Neural progenitor cell (in vitro differentiated cells): ENCODE results near the gene RAB31. TPM values are rescaled to one million over a fixed set of nuclear protein-coding genes. Genes with fewer than 3 reads are reported as not detected.

ENCODE experiments used
- DNase-seq: peaks from one replicate; pipeline ENCODE4 v3.0.0-alpha.2; 2016; ENCODE audit warnings: low spot score
- H2AFZ ChIP-seq: fragments of 200-600 bp; sonication (generic); replicated peaks from 2 replicates; pipeline ENCODE4 v1.6.1; 2016; ENCODE audit warnings: antibody characterized with exemption
- H3F3A ChIP-seq: fragments of 200-600 bp; sonication (generic); 2 replicates; pipeline ENCODE4 v1.6.1; 2016; ENCODE audit warnings: antibody characterized with exemption, low read depth
- H3K27ac ChIP-seq: fragments of 200-600 bp; sonication (generic); 2 replicates; pipeline ENCODE4 v1.5.1; 2016; ENCODE audit warnings: mild to moderate bottlenecking
- H3K27me3 ChIP-seq: fragments of 200-600 bp; sonication (generic); 2 replicates; pipeline ENCODE4 v1.6.1; 2016; ENCODE audit warnings: mild to moderate bottlenecking, moderate library complexity
- H3K36me3 ChIP-seq: fragments of 200-600 bp; sonication (generic); 2 replicates; pipeline ENCODE4 v1.5.1; 2016
- H3K4me1 ChIP-seq: fragments of 200-600 bp; sonication (generic); 2 replicates; pipeline ENCODE4 v1.6.1; 2016; ENCODE audit warnings: mixed run types
- H3K4me2 ChIP-seq: fragments of 200-600 bp; sonication (generic); 2 replicates; pipeline ENCODE4 v1.6.1; 2016
- H3K4me3 ChIP-seq: fragments of 200-600 bp; sonication (generic); 2 replicates; pipeline ENCODE4 v1.5.1; 2016
- H3K79me2 ChIP-seq: fragments of 200-600 bp; sonication (generic); 2 replicates; pipeline ENCODE4 v1.6.1; 2016; ENCODE audit warnings: low read depth
- H3K9ac ChIP-seq: fragments of 200-600 bp; sonication (generic); 2 replicates; pipeline ENCODE4 v1.6.1; 2016
- H3K9me3 ChIP-seq: fragments of 200-600 bp; sonication (generic); 2 replicates; pipeline ENCODE4 v1.5.1; 2016; ENCODE audit warnings: low read depth
- H4K20me1 ChIP-seq: fragments of 200-600 bp; sonication (generic); 2 replicates; pipeline ENCODE4 v1.6.1; 2016; ENCODE audit warnings: low read depth
- H3K27ac Mint-ChIP-seq: 3 replicates; pipeline ENCODE4 v1.8.0; 2021; ENCODE audit warnings: mixed read lengths
- H3K27me3 Mint-ChIP-seq: 2 replicates; pipeline ENCODE4 v1.8.0; 2022; ENCODE audit warnings: low read depth, mild to moderate bottlenecking, inconsistent platforms, moderate library complexity, mixed read lengths; ENCODE audit not compliant: insufficient read depth
- H3K36me3 Mint-ChIP-seq: 3 replicates; pipeline ENCODE4 v1.8.0; 2021; ENCODE audit warnings: mixed read lengths
- H3K4me1 Mint-ChIP-seq: 3 replicates; pipeline ENCODE4 v1.8.0; 2021; ENCODE audit warnings: mixed read lengths
- H3K4me3 Mint-ChIP-seq: 3 replicates; pipeline ENCODE4 v1.8.0; 2021; ENCODE audit warnings: mild to moderate bottlenecking, moderate library complexity, mixed read lengths
- H3K9me3 Mint-ChIP-seq: 3 replicates; pipeline ENCODE4 v1.8.0; 2020; ENCODE audit warnings: mixed read lengths
- EZH2 ChIP-seq: fragments of 200-600 bp; sonication (generic); IDR thresholded peaks from 2 replicates; pipeline ENCODE4 v1.6.1; 2017; ENCODE audit warnings: antibody characterized with exemption, mild to moderate bottlenecking, moderate library complexity
- EZH2phosphoT487 ChIP-seq: fragments of 200-600 bp; sonication (generic); IDR thresholded peaks from 2 replicates; pipeline ENCODE4 v1.6.1; 2017; ENCODE audit warnings: antibody characterized with exemption
- total RNA-seq: library from RNA; depleted of rRNA; stranded (reverse); fragments of >200 nt; gene quantifications from 2 replicates; pipeline ENCODE4 v1.2.3, GENCODE V29; 2015; ENCODE audit warnings: low replicate concordance
- TF ChIP-seq, protein P1 (sequence below): fragments of 200-600 bp; sonication (generic); IDR thresholded peaks from 2 replicates; pipeline ENCODE4 v1.5.1; 2017; ENCODE audit warnings: antibody characterized with exemption, mild to moderate bottlenecking

Gene RAB31
- total RNA-seq, 1 donor from 2014 or later, result 5.0 TPM

- TF ChIP-seq EZH2phosphoT487 (no peak), EZH2 (no peak)
- TF ChIP-seq, protein P1, sequence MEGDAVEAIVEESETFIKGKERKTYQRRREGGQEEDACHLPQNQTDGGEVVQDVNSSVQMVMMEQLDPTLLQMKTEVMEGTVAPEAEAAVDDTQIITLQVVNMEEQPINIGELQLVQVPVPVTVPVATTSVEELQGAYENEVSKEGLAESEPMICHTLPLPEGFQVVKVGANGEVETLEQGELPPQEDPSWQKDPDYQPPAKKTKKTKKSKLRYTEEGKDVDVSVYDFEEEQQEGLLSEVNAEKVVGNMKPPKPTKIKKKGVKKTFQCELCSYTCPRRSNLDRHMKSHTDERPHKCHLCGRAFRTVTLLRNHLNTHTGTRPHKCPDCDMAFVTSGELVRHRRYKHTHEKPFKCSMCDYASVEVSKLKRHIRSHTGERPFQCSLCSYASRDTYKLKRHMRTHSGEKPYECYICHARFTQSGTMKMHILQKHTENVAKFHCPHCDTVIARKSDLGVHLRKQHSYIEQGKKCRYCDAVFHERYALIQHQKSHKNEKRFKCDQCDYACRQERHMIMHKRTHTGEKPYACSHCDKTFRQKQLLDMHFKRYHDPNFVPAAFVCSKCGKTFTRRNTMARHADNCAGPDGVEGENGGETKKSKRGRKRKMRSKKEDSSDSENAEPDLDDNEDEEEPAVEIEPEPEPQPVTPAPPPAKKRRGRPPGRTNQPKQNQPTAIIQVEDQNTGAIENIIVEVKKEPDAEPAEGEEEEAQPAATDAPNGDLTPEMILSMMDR, result no peak
- H3K4me3 ChIP-seq, result no peak overlapping the region
- H3K79me2 ChIP-seq, result no peaks in the 10 kb centered on the region
- H3K4me2 ChIP-seq, result no peak overlapping the region
- no peaks in the 10 kb centered on the region for H3K27me3 ChIP-seq
- Mint-ChIP-seq H3K27me3 (peaks cover 2% of the 10 kb centered on the region), H3K4me3 (no peak overlapping the region), H3K27ac (no peak overlapping the region), H3K9me3 (peaks cover 10% of the 10 kb centered on the region), H3K36me3 (peaks cover 3% of the 10 kb centered on the region), H3K4me1 (peaks cover 28% of the 10 kb centered on the region)
- H3K4me1 ChIP-seq, result no peaks in the 10 kb centered on the region
- DNase-seq, result no peak
- H4K20me1 ChIP-seq, result no peaks in the 10 kb centered on the region
- no peaks in the 10 kb centered on the region for H3F3A ChIP-seq
- no peak overlapping the region for H3K9ac ChIP-seq
- no peak overlapping the region for H3K27ac ChIP-seq
- H3K9me3 ChIP-seq, result no peaks in the 10 kb centered on the region
- peak overlapping the region; percentile 79 for H2AFZ ChIP-seq
- no peaks in the 10 kb centered on the region for H3K36me3 ChIP-seq
Observed at GRCh38 chr18:9663377-9663776, 44.7 kb upstream of the RAB31 start.

DNA sequence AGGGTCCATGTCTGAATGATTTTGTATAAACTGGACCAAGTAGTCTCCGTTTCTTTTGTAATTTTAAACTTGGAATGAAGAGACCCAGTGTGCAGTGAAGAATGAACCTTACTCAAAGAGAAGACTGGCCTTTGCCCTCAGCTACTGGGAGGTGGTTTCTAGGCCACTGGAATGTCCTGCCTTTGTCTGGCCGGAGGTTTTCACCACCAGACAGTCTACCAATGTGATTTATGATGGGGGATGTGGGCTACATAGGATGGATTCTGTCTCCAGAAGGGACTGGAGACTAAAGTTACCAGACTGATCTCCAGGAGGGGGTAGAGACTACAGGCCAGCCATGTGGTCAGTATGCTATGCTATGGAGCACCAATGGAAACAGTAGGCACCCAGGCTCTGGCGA is 42.8 kb upstream of the RAB31 start:
- no peak overlapping the region for H3K27ac ChIP-seq
- TF ChIP-seq, protein P1, result no peak
- TF ChIP-seq EZH2phosphoT487 (no peak), EZH2 (no peak)
- H3F3A ChIP-seq, result no peaks in the 10 kb centered on the region
- H3K79me2 ChIP-seq, result no peaks in the 10 kb centered on the region
- no peak for DNase-seq
- H3K4me3 ChIP-seq, result no peak overlapping the region
- Mint-ChIP-seq H3K9me3 (peaks cover 12% of the 10 kb centered on the region), H3K4me3 (no peak overlapping the region), H3K4me1 (peaks cover 17% of the 10 kb centered on the region), H3K27ac (peak overlapping the region; percentile 96), H3K27me3 (peaks cover 2% of the 10 kb centered on the region), H3K36me3 (peaks cover 5% of the 10 kb centered on the region)
- no peak overlapping the region for H3K4me2 ChIP-seq
- H3K4me1 ChIP-seq, result no peaks in the 10 kb centered on the region
- no peaks in the 10 kb centered on the region for H3K36me3 ChIP-seq
- no peak overlapping the region for H2AFZ ChIP-seq
- H4K20me1 ChIP-seq, result no peaks in the 10 kb centered on the region
- H3K27me3 ChIP-seq, result no peaks in the 10 kb centered on the region
- H3K9me3 ChIP-seq, result no peaks in the 10 kb centered on the region
- no peak overlapping the region for H3K9ac ChIP-seq

- H3K4me1 ChIP-seq, result no peaks in the 10 kb centered on the region
- no peaks in the 10 kb centered on the region for H4K20me1 ChIP-seq
- Mint-ChIP-seq H3K4me1 (peaks cover 17% of the 10 kb centered on the region), H3K27ac (no peak overlapping the region), H3K4me3 (no peak overlapping the region), H3K36me3 (peaks cover 5% of the 10 kb centered on the region), H3K27me3 (peaks cover 4% of the 10 kb centered on the region), H3K9me3 (peaks cover 12% of the 10 kb centered on the region)
- no peaks in the 10 kb centered on the region for H3K9me3 ChIP-seq
- H3K9ac ChIP-seq, result no peak overlapping the region
- no peak overlapping the region for H3K4me2 ChIP-seq
- no peaks in the 10 kb centered on the region for H3K79me2 ChIP-seq
- no peak overlapping the region for H3K27ac ChIP-seq
- no peak overlapping the region for H2AFZ ChIP-seq
- no peaks in the 10 kb centered on the region for H3K27me3 ChIP-seq
- H3K4me3 ChIP-seq, result no peak overlapping the region
- no peak for TF ChIP-seq EZH2
- TF ChIP-seq, protein P1, result no peak
- no peaks in the 10 kb centered on the region for H3K36me3 ChIP-seq
- H3F3A ChIP-seq, result no peaks in the 10 kb centered on the region
- DNase-seq, result no peak
Observed at GRCh38 chr18:9666548-9666947, 41.6 kb upstream of the RAB31 start.
